ENCODE results near the gene HCST. TPM values are rescaled to one million over a fixed set of nuclear protein-coding genes. Genes with fewer than 3 reads are reported as not detected.
A peak's percentile ranks its signal among the peaks of the same experiment; 100 is the strongest.

Gene HCST
- total RNA-seq, 2 donors from 2014 or later: 1.3 to 1.5 TPM

DNA sequence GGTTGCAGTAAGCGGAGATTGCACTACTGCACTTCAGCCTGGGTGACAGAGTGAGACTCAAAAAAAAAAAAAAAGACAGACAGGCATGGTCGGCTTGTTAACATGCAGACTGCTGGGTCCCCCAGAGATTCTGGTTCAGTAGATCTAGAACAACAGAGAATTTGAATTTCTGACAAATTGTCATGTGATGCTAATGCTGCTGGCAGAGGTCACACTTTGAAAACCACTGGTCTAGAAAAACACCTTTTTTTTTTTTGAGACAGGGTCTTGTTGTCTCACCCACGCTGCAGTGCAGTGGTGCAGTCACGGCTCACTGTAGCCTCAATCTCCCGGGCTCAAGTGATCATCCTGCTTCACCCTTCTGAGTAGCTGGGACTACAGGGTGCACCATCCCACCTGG is 26.2 kb downstream of the HCST start:
- Histone ChIP-seq H3K27me3 (ENCODE audit: control insufficient read depth, insufficient read depth, low read length, poor library complexity, severe bottlenecking) (no peaks in the 10 kb centered on the region), H3K4me3 (ENCODE audit: low read length) (no peak overlapping the region), H3K4me1 (ENCODE audit: control insufficient read depth, insufficient read depth, low read length) (no peaks in the 10 kb centered on the region), H3K9ac (ENCODE audit: extremely low read depth, low read length, poor library complexity, severe bottlenecking) (no peak overlapping the region), H3K9me3 (ENCODE audit: control insufficient read depth, low read length) (no peaks in the 10 kb centered on the region), H3K27ac (ENCODE audit: low read depth, low read length) (no peak overlapping the region), H3K36me3 (ENCODE audit: control insufficient read depth, insufficient read depth, low read length) (no peaks in the 10 kb centered on the region)
- Mint-ChIP-seq H3K9me3 (peaks cover 7% of the 10 kb centered on the region), H3K27ac (no peak overlapping the region), H3K27me3 (ENCODE audit: insufficient read depth) (no peaks in the 10 kb centered on the region), H3K4me1 (peaks cover 8% of the 10 kb centered on the region), H3K36me3 (ENCODE audit: low read depth) (no peaks in the 10 kb centered on the region), H3K4me3 (no peak overlapping the region)
- no peak for TF ChIP-seq CTCF (conservative IDR thresholded peaks at IDR 0.05)
- WGBS, 2 experiments (ENCODE audit: insufficient coverage in 1 of 2, insufficient read length in 1 of 2): 86 to 96% methylated on average over 5 of the region's 5 CpGs
- DNase-seq: no peak

- H3K4me1 Mint-ChIP-seq: peaks cover 8% of the 10 kb centered on the region
- H3K27ac Mint-ChIP-seq: no peak overlapping the region
Observed at GRCh38 chr19:35929876-35930275, 27.5 kb downstream of the HCST start.

GRCh38 chr19:35931161-35931873 is 29.0 kb downstream of the HCST start:
- H3K4me3 Mint-ChIP-seq: peak overlapping the region; percentile 44
- Histone ChIP-seq H3K9ac (ENCODE audit: extremely low read depth, low read length, poor library complexity, severe bottlenecking) (no peak overlapping the region), H3K9me3 (ENCODE audit: control insufficient read depth, low read length) (no peaks in the 10 kb centered on the region), H3K4me3 (ENCODE audit: low read length) (peak overlapping the region; percentile 88), H3K36me3 (ENCODE audit: control insufficient read depth, insufficient read depth, low read length) (no peaks in the 10 kb centered on the region), H3K27ac (ENCODE audit: low read depth, low read length) (peak overlapping the region; percentile 58), H3K4me1 (ENCODE audit: control insufficient read depth, insufficient read depth, low read length) (no peaks in the 10 kb centered on the region), H3K27me3 (ENCODE audit: control insufficient read depth, insufficient read depth, low read length, poor library complexity, severe bottlenecking) (no peaks in the 10 kb centered on the region)
- no peaks in the 10 kb centered on the region for H3K9me3 Mint-ChIP-seq
- TF ChIP-seq CTCF (conservative IDR thresholded peaks at IDR 0.05): peak; percentile 88
- no peaks in the 10 kb centered on the region for H3K36me3 Mint-ChIP-seq (ENCODE audit: low read depth)
- peak; percentile 100 for DNase-seq
- 1% methylated on average over 19 to 47 of the region's 47 CpGs for WGBS, 2 experiments (ENCODE audit: insufficient coverage in 1 of 2, insufficient read length in 1 of 2)
- no peak overlapping the region for H3K27ac Mint-ChIP-seq
- peaks cover 10% of the 10 kb centered on the region for H3K4me1 Mint-ChIP-seq
- no peaks in the 10 kb centered on the region for H3K27me3 Mint-ChIP-seq (ENCODE audit: insufficient read depth)

More at GRCh38 chr19:35929876-35930275, 27.5 kb downstream of the HCST start:
- Mint-ChIP-seq H3K27me3 (ENCODE audit: insufficient read depth) (no peaks in the 10 kb centered on the region), H3K36me3 (ENCODE audit: low read depth) (no peaks in the 10 kb centered on the region), H3K9me3 (peaks cover 7% of the 10 kb centered on the region), H3K4me3 (no peak overlapping the region)
- no peak overlapping the region for H3K27ac ChIP-seq (ENCODE audit: low read depth, low read length)
- no peak for TF ChIP-seq CTCF (conservative IDR thresholded peaks at IDR 0.05)
- H3K4me1 ChIP-seq (ENCODE audit: control insufficient read depth, insufficient read depth, low read length): no peaks in the 10 kb centered on the region
- no peak overlapping the region for H3K4me3 ChIP-seq (ENCODE audit: low read length)
- DNase-seq: no peak
- WGBS, 2 experiments (ENCODE audit: insufficient coverage in 1 of 2, insufficient read length in 1 of 2): 100% methylated on average over 2 of the region's 2 CpGs
- H3K9ac ChIP-seq (ENCODE audit: extremely low read depth, low read length, poor library complexity, severe bottlenecking): no peak overlapping the region
- no peaks in the 10 kb centered on the region for H3K9me3 ChIP-seq (ENCODE audit: control insufficient read depth, low read length)
- no peaks in the 10 kb centered on the region for H3K36me3 ChIP-seq (ENCODE audit: control insufficient read depth, insufficient read depth, low read length)
- no peaks in the 10 kb centered on the region for H3K27me3 ChIP-seq (ENCODE audit: control insufficient read depth, insufficient read depth, low read length, poor library complexity, severe bottlenecking)
